Fibroblast of pulmonary artery (primary cell): ENCODE measurements around the gene FOXF1.
A peak's percentile ranks its signal among the peaks of the same experiment; 100 is the strongest.

Experiments used
- DNase-seq: peaks from one replicate; pipeline ENCODE4 v3.0.0-alpha.2; 2010; ENCODE audit warnings: low read depth
- H3K4me3 ChIP-seq: replicated peaks from 2 replicates; pipeline ENCODE4 v1.5.1; 2011; ENCODE audit warnings: low read depth, mild to moderate bottlenecking, control low read depth, low read length, moderate library complexity
- CTCF ChIP-seq: IDR thresholded peaks from 2 replicates; pipeline ENCODE4 v1.5.1; 2011; ENCODE audit warnings: mild to moderate bottlenecking, control low read depth, low read length, inconsistent platforms; ENCODE audit errors: missing control alignments

FOXF1 gene

GRCh38 chr16:86530251-86531190 lies 20.2 kb downstream of the FOXF1 start:
- no peak for TF ChIP-seq CTCF
- no peak overlapping the region for H3K4me3 ChIP-seq
- DNase-seq, result no peak

- TF ChIP-seq CTCF, result no peak
- no peak overlapping the region for H3K4me3 ChIP-seq
- DNase-seq, result peak; percentile 55
Measured at GRCh38 chr16:86531191-86531545, 20.8 kb downstream of the FOXF1 start.

GRCh38 chr16:86531641-86532525 lies 21.6 kb downstream of the FOXF1 start:
- DNase-seq, result no peak
- H3K4me3 ChIP-seq, result no peak overlapping the region
- no peak for TF ChIP-seq CTCF

- DNase-seq, result no peak
- TF ChIP-seq CTCF, result no peak
- H3K4me3 ChIP-seq, result no peak overlapping the region
Measured at GRCh38 chr16:86532526-86532815, 22.1 kb downstream of the FOXF1 start.

- H3K4me3 ChIP-seq, result no peak overlapping the region
- no peak for DNase-seq
- TF ChIP-seq CTCF, result no peak
Measured at GRCh38 chr16:86533076-86533475, 22.7 kb downstream of the FOXF1 start.

- no peak for TF ChIP-seq CTCF
- H3K4me3 ChIP-seq, result no peak overlapping the region
- no peak for DNase-seq
Measured at GRCh38 chr16:86533767-86534351, 23.5 kb downstream of the FOXF1 start.
